Activated CD8-positive, alpha-beta memory T cell treated with anti-CD3 and anti-CD28 coated beads, Interleukin-2, amount 10 ng/mL, durations not matched to agents 7 days and 5 days (primary cell): ENCODE measurements around the gene TRPC4AP. TPM values are rescaled to one million over a fixed set of nuclear protein-coding genes. Genes with fewer than 3 reads are reported as not detected.

ENCODE experiments used
- ATAC-seq: fragments of 150-1000 bp; cut with Tn5 transposase; one replicate; pipeline ENCODE4 v1.10.0; 2021; ENCODE audit warnings: moderate library complexity
- CTCF ChIA-PET: fragments of 350-600 bp; sonication (Branson Sonifier 250); formaldehyde crosslinking; loops from one replicate; lab custom pipeline; 2021; ENCODE audit warnings: antibody characterized with exemption; lab: Charles Lee
- DNase-seq: peaks from one replicate; pipeline ENCODE4 v3.0.0-alpha.2; 2020
- H3K27ac Mint-ChIP-seq: one replicate; pipeline ENCODE4 v1.8.0; 2021; ENCODE audit warnings: mild to moderate bottlenecking, mixed read lengths
- H3K27me3 Mint-ChIP-seq: one replicate; pipeline ENCODE4 v1.8.0; 2021; ENCODE audit warnings: mixed read lengths
- H3K36me3 Mint-ChIP-seq: one replicate; pipeline ENCODE4 v1.8.0; 2021; ENCODE audit warnings: mild to moderate bottlenecking, mixed read lengths
- H3K4me1 Mint-ChIP-seq: one replicate; pipeline ENCODE4 v1.8.0; 2021; ENCODE audit warnings: mixed read lengths
- H3K4me3 Mint-ChIP-seq: one replicate; pipeline ENCODE4 v1.8.0; 2021; ENCODE audit warnings: mild to moderate bottlenecking, moderate library complexity, mixed read lengths
- H3K9me3 Mint-ChIP-seq: one replicate; pipeline ENCODE4 v1.8.0; 2022; ENCODE audit warnings: low read depth, mixed read lengths
- total RNA-seq, 2 experiments: library from RNA; stranded (reverse); gene quantifications; one replicate each; pipeline ENCODE4 v1.2.3, GENCODE V29; 2021

Gene TRPC4AP
- total RNA-seq, 2 experiments from 2014 or later, result 56.9 to 70.9 TPM

GRCh38 chr20:35013421-35014411, 78.9 kb downstream of the TRPC4AP start:
- Mint-ChIP-seq H3K4me3 (no peak overlapping the region), H3K27me3 (no peaks in the 10 kb centered on the region), H3K27ac (no peak overlapping the region), H3K9me3 (no peaks in the 10 kb centered on the region), H3K4me1 (peaks cover 10% of the 10 kb centered on the region), H3K36me3 (peaks cover 37% of the 10 kb centered on the region)
- ATAC-seq, result no peak
- peak; percentile 28 for DNase-seq
- CTCF ChIA-PET, result no interaction called here

GRCh38 chr20:35012227-35013069, 80.2 kb downstream of the TRPC4AP start:
- H3K36me3 Mint-ChIP-seq, result peaks cover 36% of the 10 kb centered on the region
- DNase-seq, result peak; percentile 33
- no peaks in the 10 kb centered on the region for H3K9me3 Mint-ChIP-seq

GRCh38 chr20:35011589-35012226, 80.9 kb downstream of the TRPC4AP start:
- no peaks in the 10 kb centered on the region for H3K9me3 Mint-ChIP-seq
- H3K27me3 Mint-ChIP-seq, result no peaks in the 10 kb centered on the region
- H3K4me1 Mint-ChIP-seq, result peaks cover 10% of the 10 kb centered on the region
- H3K27ac Mint-ChIP-seq, result no peak overlapping the region
- ATAC-seq (no peak), DNase-seq (peak; percentile 26)
- CTCF ChIA-PET, result interaction anchor here (0.6 to 1.3 kb wide), 2 partner anchors 85 to 117 kb away, joined by 3 to 4 read pairs; no protein-coding TSS in a partner anchor
- H3K36me3 Mint-ChIP-seq, result peaks cover 36% of the 10 kb centered on the region
- no peak overlapping the region for H3K4me3 Mint-ChIP-seq

More at GRCh38 chr20:35012227-35013069, 80.2 kb downstream of the TRPC4AP start:
- Mint-ChIP-seq H3K4me3 (no peak overlapping the region), H3K27ac (no peak overlapping the region), H3K27me3 (no peaks in the 10 kb centered on the region), H3K4me1 (peaks cover 10% of the 10 kb centered on the region)
- CTCF ChIA-PET, result interaction anchor here (1.3 kb wide), 1 partner anchor 84 kb away, joined by 3 read pairs; no protein-coding TSS in a partner anchor
- no peak for ATAC-seq

GRCh38 chr20:35010405-35011192, 82.0 kb downstream of the TRPC4AP start:
- ATAC-seq (no peak), DNase-seq (no peak)
- Mint-ChIP-seq H3K4me1 (peaks cover 10% of the 10 kb centered on the region), H3K9me3 (no peaks in the 10 kb centered on the region), H3K27me3 (no peaks in the 10 kb centered on the region), H3K36me3 (peaks cover 32% of the 10 kb centered on the region), H3K4me3 (no peak overlapping the region), H3K27ac (peak overlapping the region; percentile 31)
- CTCF ChIA-PET, result no interaction called here

GRCh38 chr20:35009665-35010328, 82.8 kb downstream of the TRPC4AP start:
- peak overlapping the region; percentile 42 for H3K27ac Mint-ChIP-seq
- CTCF ChIA-PET, result no interaction called here
- H3K4me1 Mint-ChIP-seq, result peaks cover 10% of the 10 kb centered on the region
- ATAC-seq (no peak), DNase-seq (no peak)
- peaks cover 29% of the 10 kb centered on the region for H3K36me3 Mint-ChIP-seq
- no peak overlapping the region for H3K4me3 Mint-ChIP-seq
- no peaks in the 10 kb centered on the region for H3K27me3 Mint-ChIP-seq
- H3K9me3 Mint-ChIP-seq, result no peaks in the 10 kb centered on the region

GRCh38 chr20:35008411-35009342, 83.9 kb downstream of the TRPC4AP start:
- H3K27ac Mint-ChIP-seq, result no peak overlapping the region
- CTCF ChIA-PET, result interaction anchor here (0.6 to 1.1 kb wide), 2 partner anchors 84 to 87 kb away, joined by 3 read pairs; partner anchors contain the start of gene TRPC4AP
- no peak for ATAC-seq
- H3K4me3 Mint-ChIP-seq, result no peak overlapping the region
- H3K9me3 Mint-ChIP-seq, result no peaks in the 10 kb centered on the region
- DNase-seq, result no peak
- no peaks in the 10 kb centered on the region for H3K27me3 Mint-ChIP-seq
- peaks cover 29% of the 10 kb centered on the region for H3K36me3 Mint-ChIP-seq
- peaks cover 10% of the 10 kb centered on the region for H3K4me1 Mint-ChIP-seq

- H3K36me3 Mint-ChIP-seq, result peaks cover 28% of the 10 kb centered on the region
- no peaks in the 10 kb centered on the region for H3K9me3 Mint-ChIP-seq
- CTCF ChIA-PET, result interaction anchor here (0.6 to 1.1 kb wide), 2 partner anchors 85 to 88 kb away, joined by 3 read pairs; partner anchors contain the start of gene TRPC4AP
- peaks cover 10% of the 10 kb centered on the region for H3K4me1 Mint-ChIP-seq
- no peak for ATAC-seq
- H3K27me3 Mint-ChIP-seq, result no peaks in the 10 kb centered on the region
- peak overlapping the region; percentile 11 for H3K27ac Mint-ChIP-seq
- no peak for DNase-seq
- H3K4me3 Mint-ChIP-seq, result no peak overlapping the region
These were observed 84.7 kb downstream of the TRPC4AP start for GRCh38 chr20:35007891-35008290.

GRCh38 chr20:35007413-35007812, 85.2 kb downstream of the TRPC4AP start:
- Mint-ChIP-seq H3K9me3 (no peaks in the 10 kb centered on the region), H3K27ac (no peak overlapping the region), H3K36me3 (peaks cover 25% of the 10 kb centered on the region), H3K4me3 (no peak overlapping the region), H3K4me1 (peaks cover 10% of the 10 kb centered on the region), H3K27me3 (no peaks in the 10 kb centered on the region)
- CTCF ChIA-PET, result interaction anchor here (1.1 kb wide), 1 partner anchor 85 kb away, joined by 3 read pairs; the partner anchor contains the start of gene TRPC4AP
- DNase-seq (no peak), ATAC-seq (no peak)

- peaks cover 21% of the 10 kb centered on the region for H3K36me3 Mint-ChIP-seq
- DNase-seq, result no peak
- no peak overlapping the region for H3K4me3 Mint-ChIP-seq
- no peaks in the 10 kb centered on the region for H3K9me3 Mint-ChIP-seq
- H3K27ac Mint-ChIP-seq, result no peak overlapping the region
- CTCF ChIA-PET, result no interaction called here
- peaks cover 8% of the 10 kb centered on the region for H3K4me1 Mint-ChIP-seq
- H3K27me3 Mint-ChIP-seq, result no peaks in the 10 kb centered on the region
- no peak for ATAC-seq
These were observed 86.1 kb downstream of the TRPC4AP start for GRCh38 chr20:35006531-35006971.

- Mint-ChIP-seq H3K27ac (no peak overlapping the region), H3K36me3 (peaks cover 19% of the 10 kb centered on the region), H3K9me3 (no peaks in the 10 kb centered on the region), H3K27me3 (no peaks in the 10 kb centered on the region), H3K4me3 (no peak overlapping the region), H3K4me1 (peaks cover 5% of the 10 kb centered on the region)
- DNase-seq (no peak), ATAC-seq (no peak)
- CTCF ChIA-PET, result no interaction called here
These were observed 86.6 kb downstream of the TRPC4AP start for GRCh38 chr20:35006009-35006408.

- H3K27ac Mint-ChIP-seq, result no peak overlapping the region
- no peaks in the 10 kb centered on the region for H3K27me3 Mint-ChIP-seq
- no peak for ATAC-seq
- CTCF ChIA-PET, result no interaction called here
- peaks cover 2% of the 10 kb centered on the region for H3K4me1 Mint-ChIP-seq
- DNase-seq, result no peak
- H3K9me3 Mint-ChIP-seq, result no peaks in the 10 kb centered on the region
- H3K36me3 Mint-ChIP-seq, result peaks cover 20% of the 10 kb centered on the region
- no peak overlapping the region for H3K4me3 Mint-ChIP-seq
These were observed 87.1 kb downstream of the TRPC4AP start for GRCh38 chr20:35005463-35005961.
